LHCN-M2 (cell line): ENCODE results near the gene PDE11A. TPM values are rescaled to one million over a fixed set of nuclear protein-coding genes. Genes with fewer than 3 reads are reported as not detected.

Experiments used
- DNase-seq: peaks from one replicate; pipeline ENCODE4 v3.0.0-alpha.2; 2012; ENCODE audit warnings: low read depth
- total RNA-seq: library from RNA; depleted of rRNA; stranded (reverse); fragments of >200 nt; gene quantifications from 2 replicates; pipeline ENCODE4 v1.2.3, GENCODE V29; 2014

PDE11A gene
- total RNA-seq, 1 experiment from 2014 or later, result not detected

DNA sequence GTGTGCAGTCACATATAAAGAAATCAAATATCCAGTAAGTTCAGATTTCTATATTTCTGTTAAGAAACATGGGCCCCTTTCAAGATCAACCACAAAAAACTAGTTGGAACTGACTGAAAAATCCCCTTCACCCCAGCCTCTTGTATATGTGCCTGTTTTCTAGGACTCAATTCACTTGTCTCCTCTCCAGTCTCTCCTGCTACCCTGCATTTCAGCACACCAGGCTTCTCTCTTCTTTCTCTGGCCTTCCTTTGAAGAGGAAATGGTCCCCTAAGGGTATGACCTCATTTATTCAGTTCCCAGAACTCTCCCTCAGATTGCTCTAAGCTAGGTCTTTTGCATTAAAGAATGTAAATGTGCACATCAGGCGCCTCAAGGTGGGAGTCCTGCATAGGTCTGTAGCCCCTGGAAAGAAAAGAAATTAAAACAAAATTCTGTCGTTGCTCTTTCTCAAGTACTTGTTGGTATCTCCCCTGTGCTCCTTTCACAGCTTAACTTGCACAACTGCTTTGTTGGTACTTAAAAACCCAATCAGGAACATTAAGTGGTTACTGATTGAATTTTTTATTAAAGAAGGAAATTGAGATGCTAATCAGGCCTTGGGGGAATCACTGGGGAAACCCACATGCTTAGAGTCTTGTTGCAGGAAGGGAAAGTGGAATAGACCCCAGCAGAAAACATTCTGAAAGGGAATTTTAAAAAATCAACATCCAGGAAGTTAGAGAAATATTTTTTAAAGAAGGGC is 401.6 kb downstream of the PDE11A start:
- DNase-seq, result no peak

DNA sequence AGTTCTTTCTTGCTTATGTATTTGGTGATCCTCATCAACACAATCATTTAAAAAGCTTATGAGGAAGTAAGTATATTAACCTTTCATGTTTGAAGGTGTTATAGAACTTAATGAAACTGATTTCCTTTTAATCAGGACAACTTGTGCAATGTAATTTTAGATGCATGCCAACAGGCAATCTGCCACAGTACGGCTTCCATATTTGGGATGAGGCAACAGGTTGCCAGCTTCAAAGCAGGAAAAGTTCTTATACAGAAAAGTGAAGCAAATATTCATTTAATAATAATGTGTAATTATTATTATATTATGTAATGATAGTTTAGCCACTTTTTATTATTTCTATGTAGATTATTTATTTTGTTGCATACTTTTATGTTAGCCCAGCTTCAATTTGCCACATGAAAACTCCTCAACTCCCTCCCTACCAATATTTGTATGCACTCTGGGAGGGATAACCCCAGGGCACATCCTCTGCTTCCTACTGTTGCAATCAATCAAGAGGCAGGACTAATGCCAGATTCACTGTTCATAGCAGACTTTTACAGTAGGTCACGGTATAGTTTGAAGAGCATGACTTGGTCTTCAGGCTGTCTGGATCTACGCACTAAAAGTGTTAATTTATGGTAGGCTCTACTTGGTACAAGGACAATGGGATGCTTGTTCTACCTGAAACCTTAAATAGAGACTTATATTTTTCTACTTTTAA is 402.8 kb downstream of the PDE11A start:
- peak; percentile 52 for DNase-seq

DNA sequence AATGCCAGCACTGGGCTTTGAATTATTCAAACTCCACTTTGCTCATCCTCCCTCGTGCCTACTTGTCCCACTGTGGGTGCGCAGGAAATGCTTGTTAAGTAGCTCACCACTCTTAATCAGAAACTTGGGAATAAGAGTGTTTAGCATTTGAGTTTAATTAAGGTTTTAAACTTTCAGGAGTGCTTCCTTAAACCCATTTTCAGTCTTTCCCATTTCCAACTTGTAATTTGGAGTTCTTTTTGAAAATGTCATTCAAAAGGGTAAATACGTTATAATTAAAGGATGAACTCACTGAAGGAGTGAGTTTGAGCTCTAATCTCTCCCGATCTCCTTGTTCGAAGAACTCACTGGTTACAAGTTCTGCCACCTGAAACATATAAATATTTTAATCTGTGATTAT is 403.4 kb downstream of the PDE11A start:
- DNase-seq, result no peak

DNA sequence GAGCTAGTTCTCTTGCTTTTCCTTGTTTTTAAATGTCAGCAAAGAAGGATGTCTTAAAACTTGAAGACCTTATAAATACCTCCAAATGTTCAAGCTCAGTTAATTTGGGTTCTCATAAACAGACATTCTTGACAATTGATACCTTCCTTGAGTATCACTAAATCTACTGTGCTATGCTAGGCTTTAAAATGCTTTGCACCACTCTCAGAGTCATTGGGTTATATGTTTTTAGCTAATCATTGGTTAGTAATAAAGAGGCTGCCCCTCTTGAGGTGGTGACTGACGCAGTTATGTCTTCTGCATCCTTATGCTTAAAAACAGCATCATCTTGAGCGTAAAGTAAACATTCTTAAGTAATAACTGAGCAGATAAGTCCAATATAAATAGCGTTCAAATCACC is 404.0 kb downstream of the PDE11A start:
- DNase-seq, result no peak

DNA sequence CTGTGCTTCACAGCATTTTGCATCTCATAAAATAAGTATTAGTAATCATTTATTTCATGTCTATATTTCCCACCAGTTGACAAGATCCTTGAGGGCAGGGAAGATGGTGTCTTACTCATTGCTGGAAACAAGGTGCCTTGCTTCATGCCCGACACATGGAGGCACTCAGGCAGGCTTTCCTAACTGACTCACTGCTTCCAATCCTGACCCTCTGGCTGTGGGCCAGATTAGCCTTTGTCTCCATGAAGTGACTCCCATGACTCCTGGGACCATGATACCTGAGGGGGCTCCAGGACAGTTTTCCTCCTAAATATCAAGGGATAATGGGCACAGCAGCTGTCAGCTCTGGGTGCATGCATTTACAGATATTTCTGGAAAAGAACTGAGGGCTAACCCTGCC is 405.0 kb downstream of the PDE11A start:
- peak; percentile 62 for DNase-seq

DNA sequence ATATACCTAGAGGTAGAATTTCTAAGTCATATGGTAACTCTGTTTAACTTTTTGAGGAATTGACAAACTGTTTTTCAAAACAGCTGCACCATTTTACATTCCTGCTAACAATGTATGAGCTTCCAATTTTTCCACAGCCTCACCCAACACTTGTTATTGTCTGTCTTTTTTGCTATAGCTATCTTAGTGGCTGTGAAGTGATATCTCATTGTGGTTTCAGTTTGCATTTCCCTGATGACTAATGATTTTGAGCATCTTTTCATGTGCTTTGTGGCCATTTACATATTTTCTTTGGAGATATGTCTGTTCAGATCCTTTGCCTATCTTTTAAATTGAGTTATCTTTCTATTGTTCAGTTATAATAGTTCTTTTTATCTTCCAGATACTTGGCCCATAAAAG is 406.2 kb downstream of the PDE11A start:
- peak; percentile 94 for DNase-seq

DNA sequence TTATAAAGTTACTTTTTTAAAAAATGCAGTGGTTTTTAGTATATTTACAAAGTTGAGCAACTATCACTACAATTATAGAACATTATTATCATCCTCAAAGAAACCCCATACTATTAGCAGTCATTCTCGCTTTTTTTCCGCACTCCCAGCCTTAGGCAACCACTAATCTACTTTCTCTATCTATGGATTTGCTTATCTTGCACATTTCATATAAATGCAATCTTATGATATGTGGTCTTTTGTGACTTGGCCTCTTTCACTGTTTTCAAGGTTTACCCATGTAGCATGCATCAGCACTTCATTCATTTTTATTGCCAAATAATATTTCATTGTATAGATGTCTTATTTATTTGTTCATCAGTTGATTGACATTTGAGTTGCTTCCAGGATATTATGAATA is 406.6 kb downstream of the PDE11A start:
- no peak for DNase-seq

DNA sequence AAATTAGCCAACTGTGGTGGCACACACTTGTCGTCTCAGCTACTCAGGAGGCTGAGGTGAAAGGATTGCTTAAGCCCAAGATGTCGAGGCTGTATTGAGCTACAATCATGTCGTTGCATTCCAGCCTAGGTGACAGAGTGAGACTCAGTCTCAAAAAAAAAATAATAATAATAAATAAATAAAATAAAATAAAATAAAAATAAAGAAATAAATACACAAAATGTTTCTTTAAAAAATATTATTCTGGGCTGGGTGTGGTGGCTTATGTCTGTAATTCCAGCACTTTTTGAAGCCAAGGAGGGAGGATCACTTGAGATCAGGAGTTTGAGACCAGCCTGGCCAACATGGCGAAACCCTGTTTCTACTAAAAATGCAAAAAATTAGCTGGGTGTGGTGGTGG is 407.2 kb downstream of the PDE11A start:
- DNase-seq, result no peak

DNA sequence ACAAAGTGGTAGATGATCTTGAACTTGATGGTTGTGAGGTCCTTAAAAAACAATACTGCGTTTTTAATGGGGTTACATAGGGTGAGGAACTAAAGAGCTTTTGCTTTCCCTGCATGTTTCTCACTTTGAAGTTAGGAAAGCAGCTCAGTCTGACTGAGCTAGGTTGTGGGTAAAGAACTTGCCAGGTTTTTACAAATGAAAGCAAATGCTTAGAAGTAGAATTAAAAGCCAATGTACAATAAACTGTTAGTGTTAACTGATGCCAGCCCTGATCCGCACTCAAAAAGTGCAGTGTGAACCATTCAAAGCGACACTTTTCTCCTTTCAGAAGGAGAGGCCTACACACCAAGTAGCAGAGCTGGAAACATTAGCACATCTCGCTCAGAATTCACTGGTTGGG is 409.7 kb downstream of the PDE11A start:
- DNase-seq, result no peak

DNA sequence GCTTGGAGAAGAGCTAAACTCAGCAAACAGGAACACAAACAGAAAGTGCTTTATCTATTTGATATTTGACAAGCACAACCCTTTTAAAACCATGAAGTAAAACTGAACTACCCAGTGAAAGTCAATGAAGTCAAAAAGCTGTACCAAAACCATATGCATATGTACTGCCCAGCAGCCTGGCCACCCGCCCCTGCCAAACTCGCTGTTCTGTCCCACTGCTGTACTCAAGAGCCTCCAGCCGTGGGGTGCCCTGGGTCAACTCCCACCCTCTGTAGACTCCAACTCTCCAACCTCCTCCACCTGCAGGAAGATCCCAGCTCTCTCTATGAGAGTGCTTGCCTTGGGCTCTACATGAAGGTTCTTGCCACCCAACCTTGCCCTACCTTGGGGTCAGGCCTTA is 411.8 kb downstream of the PDE11A start:
- DNase-seq, result no peak

DNA sequence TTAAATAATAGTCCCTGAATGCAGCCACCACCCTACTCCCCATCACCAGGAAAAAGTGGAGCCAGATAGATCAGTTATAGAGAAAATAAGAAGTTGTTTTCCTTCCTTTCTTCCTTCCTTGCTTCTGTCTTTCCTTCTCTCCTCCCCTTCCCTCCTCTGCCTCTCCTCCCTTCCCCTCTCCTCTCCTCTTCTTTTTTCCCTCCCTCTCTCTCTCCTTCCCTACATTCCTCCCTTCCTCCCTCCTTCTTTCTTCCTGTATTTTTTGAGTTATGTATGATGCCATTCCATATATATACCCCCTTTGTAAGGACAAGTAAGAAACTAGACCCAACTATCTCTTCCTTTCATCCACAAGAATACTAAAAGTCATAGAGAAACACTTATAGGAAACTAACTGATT is 414.3 kb downstream of the PDE11A start:
- no peak for DNase-seq

DNA sequence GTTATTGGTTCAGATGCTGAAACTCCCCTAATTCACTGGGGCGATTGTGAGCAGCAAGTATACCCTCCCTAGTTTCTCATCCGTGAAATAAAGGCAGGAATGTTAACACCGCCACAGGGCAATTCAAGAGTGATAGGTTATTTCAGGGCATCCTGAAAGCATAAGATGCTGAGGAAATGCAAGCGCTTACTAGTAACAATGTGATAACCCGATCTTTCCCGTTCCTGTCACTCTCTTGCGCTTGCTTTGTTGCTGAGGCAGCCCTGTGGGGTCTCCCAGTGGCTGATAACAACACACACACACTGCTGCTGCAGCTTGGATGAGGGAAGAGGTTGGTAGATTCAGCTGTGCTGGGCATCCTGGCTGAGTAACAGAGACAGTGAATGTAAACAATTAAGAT is 420.7 kb downstream of the PDE11A start:
- no peak for DNase-seq

DNA sequence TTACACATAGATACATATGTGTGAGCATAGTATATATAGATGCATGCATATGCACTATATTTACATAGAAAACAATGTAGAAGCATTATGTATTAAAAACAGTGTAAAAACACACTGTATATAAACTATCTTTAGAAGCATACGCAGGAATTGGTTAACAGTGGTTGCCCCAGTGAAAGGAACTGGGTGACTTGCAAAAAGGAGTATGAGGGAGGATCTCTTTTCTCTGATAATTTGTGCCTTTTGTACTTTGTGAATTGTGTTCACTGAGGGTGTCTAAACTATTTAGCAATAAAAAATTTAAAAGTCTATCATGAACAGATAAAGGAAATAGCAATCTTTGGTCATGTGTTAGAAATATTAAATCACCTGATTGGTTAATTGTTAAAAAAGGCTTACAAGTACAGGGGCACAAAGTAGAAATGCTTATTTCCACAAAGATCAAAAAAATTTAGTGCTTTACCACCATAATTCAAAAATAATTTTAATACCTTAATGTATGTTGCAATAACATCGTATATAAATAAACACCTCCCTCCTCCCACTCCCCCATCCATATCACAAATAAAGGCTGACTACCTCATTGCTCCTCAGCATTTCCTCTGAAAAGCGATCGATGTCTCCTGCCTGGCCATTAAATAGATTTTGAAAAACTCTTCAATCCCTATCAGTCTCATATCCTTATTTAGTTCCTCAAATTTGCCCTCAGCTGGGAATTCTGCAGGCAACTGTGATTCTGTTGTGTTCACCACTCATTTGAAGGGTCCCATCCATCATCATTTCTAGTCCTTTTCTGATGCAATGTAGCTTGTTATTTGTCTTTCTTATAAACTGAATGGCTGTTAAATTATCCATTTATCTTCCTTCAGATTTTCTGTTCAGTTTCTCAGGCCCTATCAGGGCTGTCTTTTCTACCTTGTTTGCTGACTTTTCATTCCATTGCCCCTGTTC is 422.7 kb downstream of the PDE11A start:
- no peak for DNase-seq

DNA sequence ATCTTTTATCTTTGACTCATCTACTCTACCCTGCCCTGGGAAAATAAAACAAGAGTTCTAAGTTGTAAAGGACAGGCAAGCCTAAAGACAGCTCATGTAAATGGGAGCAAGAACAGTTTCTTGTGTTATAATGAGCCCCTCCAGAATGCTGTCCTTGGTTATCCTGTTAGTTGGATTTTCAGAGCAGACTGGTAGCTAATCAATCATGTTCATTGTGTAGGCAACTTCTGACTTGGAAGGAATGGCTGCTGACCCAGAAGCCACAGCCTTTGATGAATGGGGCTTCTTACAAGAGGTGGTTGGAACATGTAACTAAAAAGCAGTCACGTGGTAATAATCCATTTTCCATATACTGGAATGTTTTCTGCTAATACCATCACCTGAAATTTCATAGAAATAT is 425.8 kb downstream of the PDE11A start:
- DNase-seq, result no peak

DNA sequence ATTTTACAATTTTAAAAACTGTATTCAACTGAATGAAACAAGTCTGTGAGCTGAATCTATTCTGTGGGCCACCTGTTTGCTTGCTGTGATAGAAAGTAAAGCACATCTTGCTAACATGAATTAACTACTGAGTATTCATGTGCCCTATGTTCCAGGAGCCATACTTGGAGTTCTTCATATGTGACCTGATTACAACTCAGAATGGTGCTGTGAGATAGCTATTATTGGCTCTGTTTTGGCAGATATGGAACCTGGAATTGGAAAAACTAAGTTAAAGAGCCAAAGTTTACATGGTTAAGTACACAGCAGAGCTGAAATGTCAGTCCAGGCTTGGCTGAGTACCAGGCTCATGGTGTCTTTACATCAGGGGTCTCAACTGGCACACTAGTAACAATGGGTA is 426.3 kb downstream of the PDE11A start:
- DNase-seq, result no peak

DNA sequence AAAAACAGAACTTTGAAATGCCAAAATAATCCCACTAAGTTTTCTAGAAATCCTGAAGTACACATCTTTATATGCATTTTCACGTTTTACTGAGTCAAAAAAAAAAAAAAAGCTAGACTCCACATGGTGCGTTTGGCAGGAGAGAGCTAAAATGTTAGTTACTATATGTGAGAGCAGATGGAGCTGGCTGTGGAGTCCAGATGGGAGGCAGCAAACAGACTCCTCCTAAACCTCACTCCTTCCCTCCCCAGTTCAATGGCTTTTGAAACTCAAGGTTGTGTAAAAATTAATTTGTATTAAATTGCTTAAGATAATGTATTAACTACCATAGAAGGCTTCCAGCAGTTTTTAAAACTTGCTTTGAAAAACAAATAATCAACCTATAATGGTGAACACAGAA is 431.2 kb downstream of the PDE11A start:
- no peak for DNase-seq

DNA sequence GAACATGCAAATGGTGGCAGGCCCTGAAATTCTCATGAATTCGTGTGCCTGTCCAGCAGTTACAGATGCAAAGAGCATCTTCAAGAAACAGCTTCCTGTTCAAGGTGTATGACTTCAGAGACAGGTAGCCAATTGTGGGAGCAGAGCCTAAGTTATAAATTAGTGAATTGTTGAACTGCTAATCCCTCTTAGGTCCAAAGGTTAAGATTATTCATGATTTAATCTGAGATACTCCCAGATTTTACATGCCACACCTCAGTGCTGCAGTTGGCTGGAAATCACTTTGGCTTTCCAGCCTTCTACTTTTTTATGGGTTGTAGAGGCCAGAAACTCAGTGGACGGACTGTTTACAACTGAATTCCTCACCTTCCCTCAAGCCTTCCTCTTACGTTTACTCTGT is 432.2 kb downstream of the PDE11A start:
- DNase-seq, result no peak

DNA sequence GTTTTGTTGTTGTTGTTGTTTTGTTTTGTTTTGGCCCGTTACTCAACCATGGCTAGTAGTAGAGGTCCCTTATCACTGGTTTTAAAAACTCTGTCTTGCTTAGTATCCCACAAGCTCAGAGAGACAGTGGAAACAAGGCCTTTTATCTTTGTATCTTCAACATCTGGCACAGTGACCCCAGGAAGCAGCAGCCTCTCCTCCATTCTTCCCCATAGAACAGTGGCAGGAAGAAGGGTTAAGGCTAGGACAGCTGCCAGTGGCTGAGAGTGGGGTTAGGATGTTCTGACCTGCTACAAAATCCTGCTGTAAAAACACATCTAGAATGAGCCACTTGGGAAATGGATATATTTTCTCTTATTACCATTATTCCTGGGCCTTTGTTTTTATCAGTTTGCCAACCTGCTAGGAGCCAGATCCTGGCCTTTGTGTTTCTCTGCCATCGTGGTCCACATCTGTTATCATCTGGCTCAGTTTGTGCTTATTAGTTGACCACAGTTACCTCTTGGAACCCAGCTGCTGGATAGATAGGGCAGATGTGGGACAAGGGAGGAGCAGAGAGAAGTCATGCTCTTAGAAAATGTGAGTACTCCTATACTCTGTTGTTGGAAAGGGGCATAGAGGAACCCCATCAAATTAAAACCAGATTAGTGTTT is 433.2 kb downstream of the PDE11A start:
- no peak for DNase-seq

DNA sequence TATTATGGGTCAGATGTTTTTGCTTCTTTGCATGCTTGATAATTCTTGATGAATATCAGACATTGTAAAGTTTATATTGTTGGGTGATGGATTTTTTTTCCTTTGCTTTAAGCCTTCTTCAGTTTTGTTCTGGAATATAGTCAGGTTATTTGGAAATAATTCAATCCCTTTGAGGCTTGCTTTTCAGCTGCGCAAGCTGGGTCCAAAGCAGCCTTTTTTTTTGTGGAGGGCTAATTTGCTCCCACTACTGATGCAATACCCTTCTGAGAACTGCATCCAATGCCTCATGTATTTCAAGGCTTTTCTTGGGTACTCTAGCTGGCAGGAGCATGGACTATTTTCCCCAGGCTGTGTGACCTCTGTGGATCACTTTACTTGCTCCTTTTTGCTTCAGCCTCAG is 434.1 kb downstream of the PDE11A start:
- no peak for DNase-seq

DNA sequence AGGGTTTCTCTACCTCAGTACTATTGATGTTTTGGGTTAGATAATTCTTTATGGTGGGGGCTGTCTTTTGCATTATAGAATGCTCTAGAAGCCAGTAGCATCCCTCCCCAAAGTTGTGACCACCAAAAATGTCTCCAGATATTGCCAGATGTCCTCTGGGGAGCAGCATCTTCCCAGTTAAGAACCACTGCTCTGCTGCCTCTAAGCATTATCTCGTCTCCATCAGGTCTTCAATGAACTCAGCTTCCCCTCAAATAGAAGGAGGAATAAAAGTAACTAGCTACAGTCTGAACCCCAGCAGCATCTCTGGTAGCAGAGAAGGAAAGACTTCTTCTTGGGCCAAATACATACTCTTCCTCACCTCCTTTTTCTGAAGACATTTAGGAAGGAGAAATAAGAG is 435.9 kb downstream of the PDE11A start:
- no peak for DNase-seq

DNA sequence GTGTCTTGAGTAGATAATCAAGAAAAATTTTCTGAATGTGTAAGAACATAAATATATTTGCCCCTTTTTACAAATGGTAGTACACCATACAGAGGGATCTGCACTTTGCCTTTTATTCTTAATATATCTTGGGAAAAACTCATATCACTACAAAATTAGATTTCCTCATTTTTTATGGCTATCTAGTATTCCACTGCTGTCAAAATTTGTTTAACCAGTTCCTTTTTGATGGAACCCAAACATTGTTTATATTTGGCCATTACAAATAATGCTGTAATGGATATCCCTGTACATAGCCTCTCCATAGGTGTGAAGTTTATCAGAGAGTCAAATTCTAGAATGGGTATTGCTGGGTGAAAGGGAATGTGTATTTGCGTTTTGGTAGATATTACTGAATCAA is 436.9 kb downstream of the PDE11A start:
- no peak for DNase-seq

DNA sequence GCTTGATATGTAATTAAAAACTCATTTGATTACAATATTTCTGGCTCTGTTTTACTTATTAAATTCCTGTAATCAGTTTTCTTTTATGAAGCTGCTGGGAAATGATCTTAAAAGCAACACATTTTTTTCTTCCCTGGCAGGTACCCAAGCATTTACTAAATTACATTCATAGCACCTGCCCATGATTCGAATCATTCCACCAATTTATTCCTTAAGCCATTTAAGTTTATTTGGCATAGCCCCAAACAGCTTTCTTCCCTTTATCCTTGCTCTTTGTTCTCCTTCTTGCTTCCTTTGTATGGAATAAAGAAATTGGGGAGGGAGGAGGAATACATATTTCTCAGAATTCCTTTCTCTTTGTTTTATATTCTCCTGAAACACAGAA is 438.7 kb downstream of the PDE11A start:
- no peak for DNase-seq
